Right lobe of liver (tissue), 4 donors: ENCODE measurements around the gene DDT.
"Not testable (repeated sequence)": the region's sequence is repeated elsewhere in the genome, so short reads cannot be mapped to it uniquely, and the experiment has no call there.

Source experiments
- CTCF ChIP-seq, 4 donors: fragments of 200-600 bp in 3 of 4; fragments of 450-650 bp in 1 of 4; IDR thresholded peaks; one replicate each; pipeline versions ENCODE4 v1.5.1 to v1.8.0; 2016 to 2022; ENCODE audit warnings: antibody characterized with exemption in 4 of 4, mild to moderate bottlenecking in 2 of 4
- POLR2A ChIP-seq: fragments of 450-650 bp; IDR thresholded peaks from one replicate; pipeline ENCODE4 v1.6.1; 2017; ENCODE audit warnings: antibody characterized with exemption, mild to moderate bottlenecking
- donor health status: DM: no; HTN: no; CAD: no.
- donor health status: DM: no; HTN: no; CAD: no.
- donor health status: DM: no; HTN: yes; CAD: no.

- TF ChIP-seq CTCF (IDR thresholded peaks at IDR 0.05); POLR2A: not testable (repeated sequence)
Measured at GRCh38 chr22:23986089-23986488, 11.8 kb upstream of the DDT start.
